Measurements from ENCODE around the gene QSOX1. TPM values are rescaled to one million over a fixed set of nuclear protein-coding genes. Genes with fewer than 3 reads are reported as not detected.

Gene QSOX1
- total RNA-seq, 1 donor from 2014 or later, result 11.9 TPM

GRCh38 chr1:180252638-180253536 is 98.2 kb downstream of the QSOX1 start:
- no peak overlapping the region for H3K4me3 Mint-ChIP-seq
- no peaks in the 10 kb centered on the region for H3K36me3 Mint-ChIP-seq (ENCODE audit: low read depth)
- intact Hi-C loops (cut with micrococcal nuclease), result loop anchor here (1.0 to 2.0 kb wide), 3 partner anchors 164 to 229 kb away; no protein-coding TSS in a partner anchor
- ChIA-PET CTCF (interaction anchor here (0.7 to 1.1 kb wide), 4 partner anchors 225 to 233 kb away, joined by 3 to 5 read pairs (median 3); no protein-coding TSS in a partner anchor), POLR2A (no interaction called here)
- TF ChIP-seq, protein P1, sequence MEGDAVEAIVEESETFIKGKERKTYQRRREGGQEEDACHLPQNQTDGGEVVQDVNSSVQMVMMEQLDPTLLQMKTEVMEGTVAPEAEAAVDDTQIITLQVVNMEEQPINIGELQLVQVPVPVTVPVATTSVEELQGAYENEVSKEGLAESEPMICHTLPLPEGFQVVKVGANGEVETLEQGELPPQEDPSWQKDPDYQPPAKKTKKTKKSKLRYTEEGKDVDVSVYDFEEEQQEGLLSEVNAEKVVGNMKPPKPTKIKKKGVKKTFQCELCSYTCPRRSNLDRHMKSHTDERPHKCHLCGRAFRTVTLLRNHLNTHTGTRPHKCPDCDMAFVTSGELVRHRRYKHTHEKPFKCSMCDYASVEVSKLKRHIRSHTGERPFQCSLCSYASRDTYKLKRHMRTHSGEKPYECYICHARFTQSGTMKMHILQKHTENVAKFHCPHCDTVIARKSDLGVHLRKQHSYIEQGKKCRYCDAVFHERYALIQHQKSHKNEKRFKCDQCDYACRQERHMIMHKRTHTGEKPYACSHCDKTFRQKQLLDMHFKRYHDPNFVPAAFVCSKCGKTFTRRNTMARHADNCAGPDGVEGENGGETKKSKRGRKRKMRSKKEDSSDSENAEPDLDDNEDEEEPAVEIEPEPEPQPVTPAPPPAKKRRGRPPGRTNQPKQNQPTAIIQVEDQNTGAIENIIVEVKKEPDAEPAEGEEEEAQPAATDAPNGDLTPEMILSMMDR (IDR thresholded peaks at IDR 0.05), result no peak
- no peak overlapping the region for H3K27ac Mint-ChIP-seq
- DNase-seq, result peak; percentile 33
- ATAC-seq (ENCODE audit: low read depth), result peak; percentile 40
- peaks cover 47% of the 10 kb centered on the region for H3K27me3 Mint-ChIP-seq
- H3K4me1 Mint-ChIP-seq, result no peaks in the 10 kb centered on the region
- H3K9me3 Mint-ChIP-seq, result no peaks in the 10 kb centered on the region

Other genes with a start within 250 kb of the QSOX1 start
- gene CEP350, start 200.1 kb upstream of the QSOX1 start, total RNA-seq, result 60.8 and 63.9 TPM in 2 replicates
- not detected in 2 replicates for gene LHX4, start 75.4 kb downstream of the QSOX1 start, total RNA-seq